Breast epithelium (tissue), 3 donors: Measurements from ENCODE around the gene MOGAT3.

ENCODE experiments used
- CTCF ChIP-seq, 3 donors: fragments of 450-650 bp; IDR thresholded peaks; one replicate each; pipeline ENCODE4 v1.5.1; 2016 to 2017; ENCODE audit warnings: antibody characterized with exemption in 3 of 3, mild to moderate bottlenecking in 3 of 3, moderate library complexity in 3 of 3
- POLR2A ChIP-seq: fragments of 450-650 bp; IDR thresholded peaks from one replicate; pipeline ENCODE4 v1.6.1; 2016; ENCODE audit warnings: antibody characterized with exemption, mild to moderate bottlenecking, moderate library complexity
- POLR2AphosphoS5 ChIP-seq, 3 donors: sonication (generic); formaldehyde crosslinking; IDR thresholded peaks; one replicate each; pipeline ENCODE4 v1.6.1; 2017; ENCODE audit warnings: antibody characterized with exemption in 3 of 3

- TF ChIP-seq CTCF (IDR thresholded peaks at IDR 0.05): no peak
- no peak for TF ChIP-seq POLR2A
- TF ChIP-seq POLR2AphosphoS5 (IDR thresholded peaks at IDR 0.05): peak; percentile 27 to 42 (median 30)
These were observed 46.7 kb downstream of the MOGAT3 start, which contains the start of gene AP1S1 for GRCh38 chr7:101153969-101154692.
